Glomerular endothelial cell (primary cell): Measurements from ENCODE around the gene ELL. TPM values are rescaled to one million over a fixed set of nuclear protein-coding genes. Genes with fewer than 3 reads are reported as not detected.
"Not testable (repeated sequence)": the region's sequence is repeated elsewhere in the genome, so short reads cannot be mapped to it uniquely, and the experiment has no call there.

Experiments
- DNase-seq: peaks from one replicate; pipeline ENCODE4 v3.0.0-alpha.2; 2011; ENCODE audit warnings: low read depth, low spot score; ENCODE audit errors: extremely low read depth
- total RNA-seq: library from RNA; depleted of rRNA; stranded (reverse); fragments of >200 nt; gene quantifications from 2 replicates; pipeline ENCODE4 v1.2.3, GENCODE V29; 2015

The ELL gene
- total RNA-seq, 1 donor from 2014 or later = 18.3 TPM

DNA sequence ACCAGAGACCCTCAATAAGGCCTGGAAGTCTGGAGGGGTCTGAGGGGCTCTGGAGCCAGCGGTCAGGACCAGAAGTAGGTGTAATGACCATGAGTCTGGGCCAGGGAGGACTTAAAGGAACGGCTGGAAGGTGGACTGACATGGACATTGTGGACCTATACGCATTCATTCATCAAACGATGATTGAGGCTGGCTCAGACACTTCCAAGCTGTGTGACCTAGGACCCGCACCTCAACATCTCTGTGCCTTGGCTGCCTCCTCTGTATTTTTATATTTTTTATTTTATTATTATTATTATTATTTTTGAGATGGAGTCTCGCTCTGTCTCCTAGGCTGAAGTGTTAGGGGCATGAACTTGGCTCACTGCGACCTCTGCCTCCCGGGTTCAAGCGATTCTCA, 115.1 kb downstream of the ELL start:
- DNase-seq = no peak

- not testable (repeated sequence) for DNase-seq
Observed at GRCh38 chr19:18405754-18406153, 116.1 kb downstream of the ELL start.

GRCh38 chr19:18402455-18403248, 119.2 kb downstream of the ELL start:
- not testable (repeated sequence) for DNase-seq

GRCh38 chr19:18401580-18402112, 120.2 kb downstream of the ELL start:
- no peak for DNase-seq

- DNase-seq = no peak
Observed at GRCh38 chr19:18399008-18399407, 122.9 kb downstream of the ELL start.

DNA sequence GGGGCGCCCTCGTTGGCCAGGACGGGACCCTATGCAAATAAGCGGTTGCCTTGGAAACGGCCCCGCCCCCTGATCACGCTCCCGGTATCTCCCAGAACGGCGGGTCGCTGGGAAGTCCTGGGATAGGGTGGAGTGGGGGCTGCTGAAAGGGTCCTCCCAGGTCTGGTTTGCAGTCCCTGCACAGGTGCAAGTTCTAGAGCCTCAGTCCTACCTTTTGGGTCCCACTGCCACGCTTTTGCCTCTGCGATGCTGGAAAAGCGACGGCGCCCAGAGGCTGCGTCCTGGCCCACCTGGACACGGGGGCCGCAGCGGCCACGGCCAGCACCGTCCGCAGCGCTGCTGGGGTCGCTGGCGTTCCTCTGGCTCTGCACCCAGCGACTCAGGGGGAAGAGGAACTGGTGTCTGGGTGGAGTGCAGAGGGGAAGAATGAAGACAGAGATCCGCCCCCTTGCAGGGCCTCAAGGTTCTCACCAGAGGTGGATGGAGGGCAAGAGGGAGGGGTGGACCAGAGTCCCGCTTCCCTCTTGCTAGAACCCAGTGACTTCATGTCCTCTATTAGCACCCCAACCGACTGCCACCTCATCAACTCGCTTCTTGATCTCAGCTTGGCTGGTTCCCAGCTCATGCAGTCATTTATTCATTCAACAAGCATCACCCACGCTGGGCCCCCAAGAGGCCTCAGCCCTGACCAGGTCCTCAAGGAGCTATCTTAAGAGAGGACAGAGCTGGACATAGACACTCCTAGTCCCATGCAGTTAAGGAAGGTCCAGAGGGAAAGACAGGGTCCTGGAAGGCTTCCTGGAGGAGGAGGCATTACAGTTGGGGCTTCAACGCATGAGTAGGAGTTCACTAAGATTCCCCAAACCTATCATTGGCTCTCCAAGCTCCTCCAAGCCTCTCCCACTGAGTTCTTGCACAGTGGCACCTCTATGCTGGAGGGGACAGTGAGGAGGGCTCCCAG, 124.3 kb downstream of the ELL start, which contains the start of gene LRRC25:
Gene LRRC25 (minus strand): TSS at position 381 of the 961 bp plus-strand sequence. CDS start 659 bp downstream, outside the sequence.
- DNase-seq = no peak

GRCh38 chr19:18396471-18397241, 125.2 kb downstream of the ELL start:
- no peak for DNase-seq

DNA sequence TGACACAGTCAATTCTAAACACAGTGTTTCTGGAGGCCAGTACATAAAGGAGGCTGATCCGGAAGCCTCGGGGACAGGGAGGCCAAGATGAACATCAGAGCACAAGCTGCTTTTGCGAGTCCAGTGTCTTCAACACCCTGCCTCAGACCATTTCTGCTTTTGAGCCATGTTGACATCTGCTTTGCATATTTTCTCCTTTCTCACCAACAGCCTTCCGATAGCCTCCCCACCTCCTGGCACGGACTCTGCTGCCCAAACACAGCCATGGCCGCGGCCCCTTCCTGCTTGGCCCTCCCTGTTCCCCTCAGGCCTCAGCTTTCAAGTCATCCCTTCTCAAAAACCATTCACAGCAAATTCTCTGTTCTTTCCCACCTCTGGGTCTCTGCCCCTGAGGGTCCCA, 128.0 kb downstream of the ELL start:
- DNase-seq = no peak

DNA sequence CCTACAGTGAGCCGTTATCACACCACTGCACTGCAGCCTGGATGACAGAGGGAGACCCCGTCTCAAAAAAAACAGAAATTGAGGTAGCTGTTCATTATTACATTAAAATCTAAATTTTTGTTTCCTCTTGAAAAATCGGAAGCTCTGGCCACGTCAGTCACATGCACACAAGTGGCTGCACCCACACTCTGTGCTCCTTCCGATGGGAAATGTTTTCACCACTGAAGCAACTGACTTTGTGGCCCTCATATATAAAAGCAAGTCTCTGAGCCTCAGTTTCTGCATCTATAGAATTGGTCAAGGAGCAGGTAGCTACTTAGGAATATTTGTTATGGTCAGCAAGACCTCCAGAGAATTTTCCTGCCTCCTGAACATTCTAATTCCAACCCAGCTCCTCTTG, 128.9 kb downstream of the ELL start:
- DNase-seq = no peak

Other genes with a start within 250 kb of the ELL start
- gene IQCN, start 247.6 kb downstream of the ELL start, total RNA-seq = 0.92 and 2.4 TPM in 2 replicates
- 212 and 428 TPM in 2 replicates for gene JUND, start 240.4 kb downstream of the ELL start, total RNA-seq
- gene LSM4, start 199.0 kb downstream of the ELL start, total RNA-seq = 201 and 204 TPM in 2 replicates
- 18.6 and 26.5 TPM in 2 replicates for gene PGPEP1, start 181.5 kb downstream of the ELL start, total RNA-seq
- gene GDF15, start 135.9 kb downstream of the ELL start, total RNA-seq = 429 and 528 TPM in 2 replicates
- gene LRRC25, start 124.4 kb downstream of the ELL start, total RNA-seq = not detected in 2 replicates
- 180 and 184 TPM in 2 replicates for gene SSBP4, start 102.7 kb downstream of the ELL start, total RNA-seq
- 50.9 and 57.2 TPM in 2 replicates for gene ISYNA1, start 83.9 kb downstream of the ELL start, total RNA-seq
- gene FKBP8, start 21.5 kb upstream of the ELL start, total RNA-seq = 297 and 321 TPM in 2 replicates
- gene KXD1, start 35.8 kb upstream of the ELL start, total RNA-seq = 143 and 155 TPM in 2 replicates
- gene UBA52, start 49.8 kb upstream of the ELL start, total RNA-seq = 730 and 991 TPM in 2 replicates
- gene REX1BD, start 66.7 kb upstream of the ELL start, total RNA-seq = 141 and 212 TPM in 2 replicates
- 1.8 TPM in 1 of 2 replicates, not detected in the other for gene CRLF1, start 84.7 kb upstream of the ELL start, total RNA-seq
- 1.4 and 1.6 TPM in 2 replicates for gene TMEM59L, start 90.8 kb upstream of the ELL start, total RNA-seq
- gene KLHL26, start 115.0 kb upstream of the ELL start, total RNA-seq = 4.3 and 4.4 TPM in 2 replicates
- 2.8 and 4.7 TPM in 2 replicates for gene CRTC1, start 161.6 kb upstream of the ELL start, total RNA-seq